NCI-H526 treated with DMSO at 0.1 percent for 48 hours (cell line): Measurements from ENCODE around the gene DIO3.
"Not testable (repeated sequence)": the region's sequence is repeated elsewhere in the genome, so short reads cannot be mapped to it uniquely, and the experiment has no call there.

Experiments used
- DNase-seq: peaks from one replicate; lab custom pipeline; 2025; lab: John Stamatoyannopoulos, UW

The DIO3 gene

DNA sequence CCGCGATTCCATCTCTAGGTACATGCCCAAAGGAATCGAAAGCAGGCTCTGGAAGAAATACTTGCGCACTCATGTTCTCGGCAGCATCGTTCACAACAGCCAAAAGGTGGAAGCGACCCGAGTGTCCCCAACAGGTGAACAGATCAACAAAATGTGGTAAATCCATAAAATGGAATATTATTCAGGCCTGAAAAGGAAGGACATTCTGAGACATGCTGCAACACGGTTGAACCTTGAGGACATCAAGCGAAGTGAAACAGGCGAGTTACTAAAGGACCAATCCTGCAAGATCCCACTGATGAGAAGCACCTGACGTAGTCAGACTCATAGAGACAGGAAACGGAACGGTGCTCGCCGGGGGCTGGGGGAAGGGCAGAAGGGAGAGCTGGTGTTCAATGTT, 17.5 kb upstream of the DIO3 start:
- no peak for DNase-seq

DNA sequence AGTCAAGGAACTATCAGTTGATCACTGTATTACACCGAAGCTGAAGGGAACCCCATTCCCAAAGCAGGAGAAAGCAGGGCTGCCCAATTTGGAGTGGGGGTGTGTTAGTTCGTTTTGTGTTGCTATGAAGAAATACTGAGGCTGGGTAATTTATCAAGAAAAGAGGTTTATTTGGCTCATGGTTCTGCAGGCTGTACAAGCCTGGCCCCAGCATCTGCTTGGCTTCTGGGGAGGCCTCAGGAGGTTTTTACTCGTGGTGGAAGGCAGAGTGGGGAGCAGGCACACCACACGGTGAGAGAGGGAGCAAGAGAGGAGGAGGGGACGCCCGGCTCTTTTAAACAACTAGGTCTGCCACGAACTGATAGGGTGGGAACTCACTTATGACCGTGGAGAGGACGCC, 16.7 kb upstream of the DIO3 start:
- DNase-seq = no peak

DNA sequence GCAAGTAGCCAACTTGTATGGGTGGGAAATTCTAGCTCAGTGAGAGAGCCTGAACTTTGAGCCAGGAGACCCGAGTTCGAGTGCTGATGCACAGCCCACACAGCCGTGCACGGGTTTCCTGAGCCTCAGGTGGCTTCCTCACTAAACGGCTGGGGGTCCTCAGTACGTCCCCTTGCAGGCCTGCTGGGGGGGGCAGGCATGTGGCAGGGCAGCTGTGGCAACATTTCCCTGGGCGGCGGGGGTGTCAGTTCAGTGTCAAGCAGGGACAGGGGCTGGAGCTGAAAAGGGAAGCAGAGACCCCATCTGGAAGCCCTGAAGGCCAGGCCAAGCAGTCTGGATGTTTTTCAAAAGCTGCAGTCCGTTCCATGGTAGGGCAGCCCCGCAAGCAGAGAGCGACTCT, 14.6 kb upstream of the DIO3 start:
- DNase-seq = no peak

DNA sequence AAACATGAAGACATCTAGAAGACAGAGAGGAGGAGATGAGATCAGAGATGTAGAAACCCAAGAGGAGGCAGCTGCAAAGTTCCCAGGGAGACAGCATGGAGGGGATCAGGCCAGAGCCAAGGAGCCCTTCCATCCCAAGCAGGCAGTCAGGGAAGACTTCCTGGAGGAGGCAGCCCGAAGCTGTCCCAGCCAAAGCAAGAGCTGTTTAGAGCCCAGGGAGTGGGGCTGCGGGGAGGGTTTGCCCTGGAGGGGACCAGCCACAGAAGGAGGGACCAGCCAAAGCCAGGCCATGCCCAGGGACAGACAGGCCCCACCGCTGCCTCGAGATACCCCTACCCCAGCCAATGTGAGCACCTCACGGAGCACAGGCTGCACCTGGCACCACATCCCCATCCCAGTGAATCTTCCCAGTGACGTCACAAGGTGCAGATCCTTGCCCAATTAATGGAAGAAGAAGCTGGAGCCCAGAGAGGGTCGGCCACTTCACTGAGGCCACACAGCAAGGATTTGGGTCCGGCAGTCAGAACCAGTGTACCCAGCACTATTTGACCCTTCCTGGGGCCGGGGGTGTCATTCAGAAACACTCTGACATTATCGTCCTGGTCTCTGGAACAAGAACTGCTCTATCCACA, 14.1 kb upstream of the DIO3 start:
- DNase-seq = no peak

DNA sequence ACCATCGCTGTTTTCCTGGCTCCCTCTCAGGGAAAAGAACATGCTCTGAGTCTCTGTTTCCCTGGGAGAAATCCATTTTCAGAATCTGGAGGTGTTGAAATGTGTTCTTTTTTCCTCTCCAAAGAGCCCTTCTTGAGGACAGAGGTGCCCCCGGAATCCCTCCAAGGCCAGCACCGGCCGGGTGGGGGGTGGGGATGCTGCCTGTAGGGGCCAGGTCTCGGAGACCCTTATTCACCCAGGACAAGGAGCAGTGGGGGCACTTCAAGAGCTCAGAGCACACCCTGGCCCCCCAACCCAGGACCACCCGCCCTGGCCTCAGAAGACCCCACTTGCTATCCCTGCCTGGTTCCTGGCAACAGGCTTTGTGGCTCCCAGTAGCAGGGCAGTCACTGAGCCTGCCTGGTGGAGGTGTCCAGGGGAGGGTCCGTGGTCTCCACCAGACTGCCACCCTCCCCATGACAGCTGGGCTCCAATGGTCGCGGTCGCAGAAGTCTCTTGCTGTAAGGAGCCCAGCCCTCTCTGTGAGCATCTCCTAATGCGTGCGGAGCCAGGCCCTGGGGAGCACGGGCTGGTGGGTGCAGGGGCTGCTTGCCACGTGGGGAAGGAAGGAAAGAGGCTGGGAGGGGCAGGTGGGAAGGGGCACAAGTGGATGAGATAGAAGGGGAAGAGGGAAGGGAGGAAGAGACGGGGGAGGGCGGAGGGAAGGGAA, 13.2 kb upstream of the DIO3 start:
- no peak for DNase-seq

DNA sequence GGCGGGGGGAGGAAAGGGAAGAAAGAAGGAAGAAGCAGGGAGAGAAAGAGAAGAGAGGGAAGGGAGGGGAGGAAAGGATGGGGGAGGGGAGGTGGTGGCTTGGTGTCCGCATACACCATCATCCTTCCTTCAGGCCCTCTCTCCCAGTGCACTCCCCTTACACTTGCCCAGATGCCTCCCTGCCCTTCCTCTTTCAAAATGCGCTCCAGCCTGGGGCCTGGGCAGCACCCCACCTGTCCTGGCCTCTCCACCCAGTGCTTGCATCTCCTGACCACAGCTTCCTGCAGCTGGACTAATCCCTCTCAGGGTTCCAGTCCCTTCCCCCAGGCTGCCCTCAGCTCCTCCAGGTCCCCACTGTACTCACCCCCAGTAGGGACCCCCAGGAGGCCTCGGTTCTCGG, 12.6 kb upstream of the DIO3 start:
- DNase-seq = no peak

DNA sequence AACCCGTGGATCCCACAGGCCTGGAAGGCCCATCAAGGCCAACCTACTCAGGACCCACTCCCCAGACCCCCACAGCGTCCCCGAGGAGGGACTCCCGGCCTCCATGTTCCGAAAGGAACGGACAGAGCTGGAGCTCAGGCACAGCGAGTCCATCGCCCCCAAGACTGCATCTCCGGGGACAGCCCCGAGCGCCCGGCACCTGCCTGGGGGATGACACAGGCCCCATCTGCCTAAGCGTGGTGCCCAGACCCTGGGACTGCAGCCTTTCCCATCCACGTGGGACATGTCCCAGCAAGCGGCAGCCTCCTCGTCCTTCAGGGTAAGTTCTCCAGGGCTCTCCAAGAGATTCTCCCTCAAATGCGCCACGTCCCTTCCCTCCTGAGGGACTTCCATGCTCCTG, 12.1 kb upstream of the DIO3 start:
- DNase-seq = no peak

DNA sequence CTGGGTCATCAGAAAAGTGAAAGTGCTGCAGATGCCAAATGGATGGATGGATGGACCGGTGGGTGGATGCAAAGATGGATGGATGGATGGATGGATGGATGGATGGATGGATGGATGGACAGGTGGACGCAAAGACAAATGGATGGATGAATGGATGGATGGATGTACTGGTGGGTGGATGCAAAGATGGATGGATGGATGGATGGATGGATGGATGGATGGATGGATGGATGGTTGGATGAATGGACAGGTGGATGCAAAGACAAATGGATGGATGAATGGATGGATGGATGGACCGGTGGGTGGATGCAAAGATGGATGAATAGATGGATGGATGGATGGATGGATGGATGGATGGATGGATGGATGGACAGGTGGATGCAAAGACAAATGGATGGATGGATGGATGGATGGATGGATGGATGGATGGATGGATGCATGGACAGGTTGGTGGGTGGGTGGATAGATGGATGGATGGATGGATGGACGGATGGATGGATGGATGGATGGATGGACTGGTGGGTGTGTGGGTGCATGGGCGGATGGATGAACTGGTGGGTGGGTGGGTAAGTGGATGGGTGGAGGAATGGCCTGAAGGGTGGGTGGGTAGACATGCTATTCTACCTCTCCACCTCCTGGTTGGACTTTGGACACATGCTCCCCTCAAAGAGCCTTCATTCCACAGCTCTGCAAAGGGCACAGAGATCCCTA, 10.9 kb upstream of the DIO3 start:
- DNase-seq = not testable (repeated sequence)

DNA sequence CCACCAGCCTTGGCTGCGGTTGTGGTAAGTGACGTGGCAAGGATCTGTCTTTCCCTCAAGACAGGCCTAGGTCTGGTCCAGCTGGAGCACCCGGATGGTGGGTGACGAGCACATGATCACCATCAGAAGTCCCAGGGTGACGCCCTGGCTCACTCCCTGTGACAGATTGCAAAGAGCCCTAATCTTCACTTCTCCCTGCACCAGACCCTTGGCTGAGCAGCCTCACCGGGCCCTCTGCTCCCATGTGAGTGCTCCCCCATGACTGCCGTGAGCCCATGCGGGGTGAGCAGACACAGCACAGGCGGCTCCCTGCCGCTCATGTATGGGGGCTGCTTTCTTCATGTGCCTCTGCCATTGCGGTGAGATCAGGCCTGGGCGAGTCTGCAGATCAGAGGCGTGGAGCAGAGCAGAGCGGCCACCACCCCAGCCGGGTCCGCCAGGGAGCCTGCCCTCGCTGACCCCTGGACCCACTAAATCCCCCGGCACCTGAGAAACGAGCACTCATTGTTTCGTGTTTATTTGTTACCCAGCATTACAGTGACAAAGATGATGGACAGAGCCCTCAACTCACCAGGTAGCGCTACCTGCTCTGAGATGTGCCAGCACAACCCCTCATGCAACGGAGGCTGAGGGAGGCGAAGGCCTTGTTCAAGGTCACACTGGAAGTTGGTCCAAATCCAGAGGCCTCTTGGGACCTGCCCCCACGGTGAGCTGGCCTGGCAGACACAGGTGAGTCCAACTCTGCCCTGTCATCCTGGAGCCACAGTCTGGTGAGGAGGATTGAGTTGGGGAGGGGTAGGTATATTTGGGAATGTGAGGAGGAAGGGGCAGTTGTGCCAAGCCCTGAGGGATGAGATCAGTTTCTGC, 9.3 kb upstream of the DIO3 start:
- DNase-seq = no peak

DNA sequence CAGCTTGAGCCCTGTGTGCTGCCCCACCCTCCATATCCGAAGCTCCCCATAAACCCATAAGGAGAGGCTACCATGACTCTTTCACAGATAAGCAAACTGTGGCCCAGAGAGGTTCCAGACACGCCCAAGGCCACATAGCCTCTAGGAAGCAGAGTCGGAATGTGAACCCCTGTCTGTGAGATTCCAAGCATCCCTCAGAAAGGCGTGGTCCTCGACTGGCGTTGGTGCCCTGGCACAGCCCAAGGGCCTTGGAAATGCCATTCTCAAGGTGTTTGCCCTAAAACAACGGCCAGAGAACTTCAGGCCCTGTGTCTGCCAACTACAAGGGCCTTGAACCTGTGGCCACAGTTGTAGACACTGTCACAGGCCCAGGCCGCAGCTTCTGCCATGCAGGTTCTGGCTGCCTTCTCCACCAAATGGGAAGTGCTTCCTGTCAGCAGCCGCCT, 8.5 kb upstream of the DIO3 start:
- no peak for DNase-seq

DNA sequence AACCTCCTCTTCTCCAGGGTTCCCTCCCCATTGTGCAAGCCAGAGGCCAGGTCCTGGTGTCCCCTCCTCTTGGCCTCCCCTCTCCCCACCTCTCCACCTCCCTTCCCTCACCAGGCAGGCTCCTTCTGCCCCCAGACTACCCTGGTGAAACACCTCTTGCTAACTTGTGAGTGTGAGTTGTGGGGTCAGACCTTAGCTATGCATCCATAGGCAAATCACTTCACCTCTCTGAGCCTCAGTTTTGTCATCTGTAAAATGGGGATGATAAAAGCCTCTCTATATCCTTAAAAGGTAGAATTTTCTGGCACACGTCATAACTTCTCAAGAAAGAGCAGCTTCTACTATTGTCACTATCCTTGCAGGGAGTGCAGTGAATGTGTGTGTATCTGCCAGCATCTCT, 7.9 kb upstream of the DIO3 start:
- DNase-seq = no peak

DNA sequence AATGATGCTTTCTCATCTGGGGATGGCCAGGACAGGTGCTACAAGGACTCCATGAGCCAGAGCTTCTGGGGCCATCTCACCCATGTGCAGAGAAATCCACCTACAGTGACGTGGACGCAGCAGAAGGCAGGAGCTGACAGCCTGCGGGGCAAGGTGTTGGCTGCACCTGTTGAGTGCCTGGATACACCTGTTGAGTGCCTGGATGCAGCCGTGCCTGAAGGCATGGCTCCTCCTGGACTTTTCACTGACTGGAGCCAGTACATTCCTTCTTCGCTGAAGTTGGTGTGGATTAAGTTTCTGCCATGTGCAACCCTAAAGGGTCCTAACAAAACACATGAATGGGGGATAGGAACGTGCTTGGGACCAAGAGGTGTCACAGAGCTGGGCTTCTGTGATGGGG, 7.4 kb upstream of the DIO3 start:
- no peak for DNase-seq

DNA sequence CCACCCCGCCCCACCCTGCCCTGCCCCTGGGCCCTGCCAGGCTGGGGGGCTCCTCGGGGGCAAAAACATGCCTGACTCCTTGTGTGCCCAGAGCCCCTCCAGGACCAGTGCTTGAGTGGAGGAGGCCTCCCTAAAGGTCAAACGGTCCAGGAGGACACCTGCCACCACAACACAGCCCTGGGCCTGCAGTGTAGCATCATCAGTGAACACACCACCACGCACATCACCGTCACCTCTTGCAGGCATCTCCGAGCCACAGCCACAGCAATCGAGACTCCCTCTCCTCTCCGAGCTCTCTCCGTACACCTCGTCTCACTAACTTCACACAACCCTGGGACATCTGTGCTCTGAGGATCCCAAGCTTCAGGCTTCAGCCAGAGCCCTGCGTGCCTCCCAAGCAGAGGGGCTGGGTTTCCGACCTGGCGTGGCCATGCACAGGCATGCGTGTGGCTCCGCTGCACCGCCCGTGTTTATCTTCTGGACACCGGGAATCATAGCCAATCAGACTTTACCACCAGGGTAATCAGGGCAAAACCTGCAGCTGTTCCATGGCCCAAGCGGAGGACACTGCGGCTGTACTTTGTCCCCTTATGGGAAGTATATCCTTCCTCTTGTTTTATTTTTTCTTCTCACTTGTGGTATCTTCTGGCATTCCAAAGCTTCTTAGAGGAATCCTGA, 6.2 kb upstream of the DIO3 start:
- DNase-seq = no peak

DNA sequence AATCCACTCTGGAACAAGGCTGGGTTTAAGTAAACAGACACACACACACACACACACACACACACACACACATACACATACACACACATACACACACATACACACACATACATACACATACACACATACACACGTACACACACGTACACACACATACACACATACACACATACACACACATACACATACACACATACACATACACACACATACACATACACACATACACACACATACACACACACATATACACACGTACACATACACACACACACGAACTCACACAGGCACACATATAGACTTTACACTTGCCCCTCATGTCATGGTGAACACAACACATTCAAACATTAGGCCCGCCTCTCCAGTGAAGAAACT, 5.6 kb upstream of the DIO3 start:
- not testable (repeated sequence) for DNase-seq

DNA sequence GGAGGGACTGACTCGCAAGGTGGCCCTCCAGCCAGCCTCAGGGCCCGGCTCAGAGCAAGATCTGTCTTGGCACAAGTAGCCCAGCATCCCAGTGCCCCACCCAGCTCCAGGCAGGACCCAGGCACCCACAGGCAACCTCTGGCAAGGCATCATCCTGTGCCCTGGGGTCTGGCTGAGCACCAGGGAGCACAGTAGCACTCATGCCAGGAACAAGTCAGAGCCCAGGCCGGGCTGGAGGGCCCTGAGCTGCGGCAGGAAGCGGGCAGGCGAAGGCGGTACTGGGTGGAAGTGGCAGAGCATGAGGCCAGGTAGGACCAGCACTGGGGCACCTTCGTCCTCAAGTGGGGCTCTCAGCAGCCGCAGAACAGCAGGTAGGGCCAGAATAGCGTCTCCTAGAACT, 5.2 kb upstream of the DIO3 start:
- no peak for DNase-seq

DNA sequence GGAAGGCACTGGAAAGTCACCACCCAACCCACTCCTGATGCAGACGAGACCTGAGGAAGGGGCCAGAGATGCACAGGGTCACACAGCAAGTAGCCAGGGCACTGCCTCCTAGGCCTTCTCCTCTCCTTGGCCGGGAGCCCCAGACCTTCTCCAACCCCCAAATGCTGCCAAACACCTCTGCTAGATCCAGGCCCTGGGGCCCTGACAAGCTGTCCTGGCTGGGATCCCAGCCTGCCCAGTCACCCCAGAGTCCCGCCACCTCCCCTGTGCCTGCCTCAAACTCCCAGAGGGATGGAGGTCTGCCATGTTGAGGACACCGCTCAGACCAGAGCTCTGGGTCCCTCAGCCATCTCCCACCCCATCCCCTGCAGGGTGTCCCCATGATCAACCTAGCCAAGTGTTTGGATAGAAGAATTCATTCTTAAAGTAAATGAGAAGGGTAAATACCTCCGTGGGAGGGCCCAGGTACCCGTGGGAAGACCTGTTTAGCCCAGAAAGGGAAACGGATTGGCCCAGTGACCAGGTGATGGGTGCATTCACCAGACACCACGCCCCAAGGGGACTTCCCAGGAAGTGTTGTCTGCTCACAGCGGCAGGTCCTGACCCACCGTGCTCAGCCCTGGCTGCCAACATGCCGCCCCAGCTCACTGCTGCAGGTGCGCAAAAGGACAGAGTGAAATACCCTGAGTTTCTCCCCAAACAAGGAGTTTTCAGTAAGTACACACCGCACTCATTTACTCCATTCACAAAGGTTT, 4.6 kb upstream of the DIO3 start:
- DNase-seq = no peak

DNA sequence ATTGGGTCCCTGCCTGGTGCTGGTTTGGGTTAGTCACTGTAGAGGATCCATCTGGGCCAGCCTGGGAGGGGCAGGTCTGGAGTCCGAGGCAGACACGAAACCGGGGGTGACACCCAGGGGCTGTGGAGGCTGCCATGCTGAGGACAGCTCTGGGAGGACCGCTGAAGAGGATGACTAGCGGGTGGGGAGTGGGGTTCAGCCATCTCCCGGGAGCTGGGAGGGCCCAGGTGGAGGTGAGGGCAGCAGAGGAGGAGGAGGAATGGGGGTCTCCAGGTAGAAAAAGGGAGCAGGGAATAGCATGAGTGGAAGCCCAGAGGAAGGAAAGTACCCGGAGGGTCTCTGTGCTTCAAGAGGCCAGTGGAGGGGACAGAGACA, 4.0 kb upstream of the DIO3 start:
- DNase-seq = no peak

DNA sequence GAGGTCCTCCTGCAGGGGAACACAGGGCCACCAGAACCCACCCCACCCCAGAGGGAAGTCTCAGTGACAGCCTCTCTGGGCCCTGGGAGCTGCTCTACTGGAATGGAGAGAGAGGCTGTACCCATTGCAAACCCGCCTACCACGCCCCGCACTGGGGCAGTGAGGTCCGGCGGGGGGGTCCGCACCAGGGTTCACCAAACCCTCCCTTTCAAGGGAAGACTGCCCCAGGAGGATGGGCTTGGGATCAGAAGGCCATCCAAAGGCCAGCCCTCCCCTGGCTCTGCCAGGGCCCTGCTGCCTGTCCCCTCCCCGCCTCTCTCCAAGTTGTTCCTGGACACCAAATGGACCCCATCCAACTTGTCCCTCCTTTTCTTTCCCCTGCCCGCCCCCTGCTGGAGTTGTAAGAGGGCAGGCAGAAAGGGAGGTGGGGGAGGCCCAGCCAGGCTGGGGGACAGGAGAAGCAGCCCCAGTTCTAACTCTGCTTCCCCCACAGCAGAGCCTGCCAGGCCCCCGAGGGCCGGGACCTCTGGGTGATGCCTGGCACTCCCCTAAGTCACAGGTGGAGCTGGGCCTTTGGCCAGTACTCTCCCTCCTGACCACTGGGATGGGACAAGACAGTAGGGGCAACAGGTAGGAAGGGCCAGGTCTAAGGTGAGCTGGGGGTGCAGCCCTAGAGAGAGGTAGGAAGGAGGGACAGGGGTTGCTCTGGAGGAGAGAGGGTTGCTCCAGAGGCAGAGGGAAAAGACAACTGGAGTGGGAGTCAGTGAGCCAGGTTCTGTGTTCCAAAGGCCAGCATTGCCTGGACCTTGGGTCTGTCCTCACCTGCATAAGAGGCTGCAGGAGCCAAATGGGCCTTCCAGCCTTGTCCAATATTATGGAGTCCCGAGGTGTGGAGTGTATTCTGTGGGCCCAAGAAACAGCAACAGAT, 3.2 kb upstream of the DIO3 start:
- DNase-seq = no peak

DNA sequence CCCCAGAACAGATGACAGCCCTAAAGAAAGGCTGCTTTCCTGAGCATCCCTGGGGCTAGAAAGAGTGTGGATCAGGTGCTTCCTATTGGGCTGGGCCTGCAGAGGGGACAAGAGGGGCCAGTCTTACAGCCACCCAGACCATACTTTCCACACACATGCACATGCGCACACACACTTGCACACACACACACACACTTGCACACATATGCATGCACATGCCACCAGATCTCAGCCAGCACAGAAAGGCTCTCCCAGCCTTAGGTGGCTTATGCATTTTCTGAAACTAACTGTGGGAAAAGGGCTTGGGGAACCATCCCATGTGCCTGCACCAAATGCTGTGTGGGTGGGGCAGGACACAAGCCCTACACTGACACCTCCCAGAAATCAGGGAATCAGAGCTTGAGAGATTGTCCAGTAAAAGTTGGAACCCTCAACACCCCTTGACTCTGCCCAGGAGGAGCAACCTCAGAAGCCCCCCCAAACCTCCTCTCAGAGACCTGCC, 2.5 kb upstream of the DIO3 start:
- no peak for DNase-seq

DNA sequence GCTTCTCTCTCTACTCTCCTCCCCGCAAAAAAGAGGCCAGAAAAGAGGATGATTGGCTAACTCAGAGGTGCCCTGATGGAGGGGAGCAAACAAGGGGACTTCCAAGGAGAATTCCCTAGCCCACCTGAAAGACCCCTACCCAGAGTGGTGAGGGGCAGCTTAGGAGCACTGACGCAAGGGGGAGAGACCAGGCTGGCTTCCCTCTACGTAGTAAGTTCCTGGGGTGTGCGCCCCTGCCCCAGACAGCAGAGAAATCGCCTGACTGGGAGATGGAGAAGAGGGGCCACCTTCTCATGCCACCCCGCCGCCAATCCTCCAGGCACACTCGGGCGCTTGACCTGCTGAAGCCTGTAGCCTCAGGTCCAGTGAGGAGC, 2.1 kb upstream of the DIO3 start:
- no peak for DNase-seq
